GM18909 (cell line): ENCODE results near the gene MGAT5.
A peak's percentile ranks its signal among the peaks of the same experiment; 100 is the strongest.
"Not testable (repeated sequence)": the region's sequence is repeated elsewhere in the genome, so short reads cannot be mapped to it uniquely, and the experiment has no call there.

Experiments used
- ATAC-seq: cut with Tn5 transposase; IDR thresholded peaks from one replicate; pipeline ENCODE4 v1.9.1; 2021; ENCODE audit warnings: mild to moderate bottlenecking; ENCODE audit not compliant: unreplicated experiment, poor library complexity

Gene MGAT5

GRCh38 chr2:134457765-134458472, 204.0 kb downstream of the MGAT5 start:
- ATAC-seq: no peak

GRCh38 chr2:134458473-134458853, 204.6 kb downstream of the MGAT5 start:
- ATAC-seq: no peak

GRCh38 chr2:134458950-134459349, 205.1 kb downstream of the MGAT5 start:
- ATAC-seq: no peak

- ATAC-seq: no peak
Measured at GRCh38 chr2:134459706-134460406, 206.0 kb downstream of the MGAT5 start.

GRCh38 chr2:134460583-134460998, 206.7 kb downstream of the MGAT5 start:
- ATAC-seq: peak; percentile 74

- no peak for ATAC-seq
Measured at GRCh38 chr2:134461511-134461910, 207.6 kb downstream of the MGAT5 start.

- ATAC-seq: no peak
Measured at GRCh38 chr2:134462275-134462674, 208.4 kb downstream of the MGAT5 start.

- no peak for ATAC-seq
Measured at GRCh38 chr2:134462791-134463698, 209.2 kb downstream of the MGAT5 start.

GRCh38 chr2:134463699-134464022, 209.8 kb downstream of the MGAT5 start:
- no peak for ATAC-seq

GRCh38 chr2:134465228-134466105, 211.6 kb downstream of the MGAT5 start:
- no peak for ATAC-seq

- no peak for ATAC-seq
Measured at GRCh38 chr2:134466141-134466540, 212.3 kb downstream of the MGAT5 start.

- ATAC-seq: no peak
Measured at GRCh38 chr2:134468164-134468563, 214.3 kb downstream of the MGAT5 start.

- no peak for ATAC-seq
Measured at GRCh38 chr2:134468776-134469175, 214.9 kb downstream of the MGAT5 start.

GRCh38 chr2:134469516-134470115, 215.7 kb downstream of the MGAT5 start:
- no peak for ATAC-seq

- ATAC-seq: no peak
Measured at GRCh38 chr2:134470561-134471168, 216.8 kb downstream of the MGAT5 start.

GRCh38 chr2:134476982-134477381, 223.1 kb downstream of the MGAT5 start:
- ATAC-seq: not testable (repeated sequence)

GRCh38 chr2:134479696-134480330, 225.9 kb downstream of the MGAT5 start:
- no peak for ATAC-seq

- ATAC-seq: no peak
Measured at GRCh38 chr2:134482131-134482723, 228.4 kb downstream of the MGAT5 start.
